H9 (cell line): ENCODE results near the gene SPX. TPM values are rescaled to one million over a fixed set of nuclear protein-coding genes. Genes with fewer than 3 reads are reported as not detected.

Source experiments
- DNase-seq: peaks from one replicate; pipeline ENCODE4 v3.0.0-alpha.2; 2017
- H2AFZ ChIP-seq: one replicate; pipeline ENCODE4 v1.6.1; 2013; ENCODE audit warnings: mild to moderate bottlenecking, low read length, control low read depth, moderate library complexity
- H2AK5ac ChIP-seq: 2 replicates; pipeline ENCODE4 v1.6.1; 2013; ENCODE audit warnings: low read length, control low read depth, mixed read lengths; ENCODE audit not compliant: insufficient read length
- H2BK120ac ChIP-seq: one replicate; pipeline ENCODE4 v1.6.1; 2013; ENCODE audit warnings: low read depth, mild to moderate bottlenecking, low read length, control low read depth, inconsistent platforms; ENCODE audit not compliant: poor library complexity, severe bottlenecking
- H2BK12ac ChIP-seq: 2 replicates; pipeline ENCODE4 v1.6.1; 2013; ENCODE audit warnings: low read length, control low read depth, mixed read lengths, low read depth; ENCODE audit not compliant: insufficient read length
- H2BK15ac ChIP-seq: 2 replicates; pipeline ENCODE4 v1.6.1; 2013; ENCODE audit warnings: low read depth, low read length, control low read depth
- H2BK20ac ChIP-seq: one replicate; pipeline ENCODE4 v1.6.1; 2013; ENCODE audit warnings: low read depth, mild to moderate bottlenecking, low read length, control low read depth, inconsistent platforms; ENCODE audit not compliant: poor library complexity, severe bottlenecking
- H2BK5ac ChIP-seq: 2 replicates; pipeline ENCODE4 v1.6.1; 2013; ENCODE audit warnings: low read length, control low read depth, mixed read lengths; ENCODE audit not compliant: insufficient read length
- H3K14ac ChIP-seq: 2 replicates; pipeline ENCODE4 v1.6.1; 2013; ENCODE audit warnings: low read length, control low read depth; ENCODE audit not compliant: insufficient read depth
- H3K18ac ChIP-seq: 2 replicates; pipeline ENCODE4 v1.6.1; 2013; ENCODE audit warnings: low read depth, mild to moderate bottlenecking, mixed read lengths, low read length, control low read depth; ENCODE audit not compliant: insufficient read length
- H3K23ac ChIP-seq: 2 replicates; pipeline ENCODE4 v1.6.1; 2013; ENCODE audit warnings: low read length, control low read depth, mixed read lengths, low read depth; ENCODE audit not compliant: insufficient read length
- H3K23me2 ChIP-seq: 2 replicates; pipeline ENCODE4 v1.6.1; 2013; ENCODE audit warnings: low read depth, mild to moderate bottlenecking, mixed read lengths, low read length, control low read depth; ENCODE audit not compliant: insufficient read length, poor library complexity, severe bottlenecking
- H3K27ac ChIP-seq: 2 replicates; pipeline ENCODE4 v1.5.1; 2013; ENCODE audit warnings: low read length, control low read depth, mixed read lengths, low read depth; ENCODE audit not compliant: insufficient read length
- H3K27me3 ChIP-seq: 2 replicates; pipeline ENCODE4 v1.6.1; 2013; ENCODE audit warnings: low read length, control low read depth, inconsistent platforms; ENCODE audit not compliant: insufficient read depth
- H3K4ac ChIP-seq: 2 replicates; pipeline ENCODE4 v1.6.1; 2013; ENCODE audit warnings: low read depth, mild to moderate bottlenecking, control low read depth, inconsistent platforms, low read length, moderate library complexity
- H3K4me1 ChIP-seq: 2 replicates; pipeline ENCODE4 v1.6.1; 2013; ENCODE audit warnings: low read length, control low read depth, inconsistent platforms; ENCODE audit not compliant: insufficient read depth
- H3K4me2 ChIP-seq: 2 replicates; pipeline ENCODE4 v1.6.1; 2013; ENCODE audit warnings: low read length, control low read depth, mixed read lengths; ENCODE audit not compliant: insufficient read length, insufficient read depth
- H3K56ac ChIP-seq: 2 replicates; pipeline ENCODE4 v1.6.1; 2013; ENCODE audit warnings: low read depth, mild to moderate bottlenecking, mixed read lengths, low read length, control low read depth; ENCODE audit not compliant: insufficient read length
- H3K79me1 ChIP-seq: 2 replicates; pipeline ENCODE4 v1.6.1; 2013; ENCODE audit warnings: low read depth, mild to moderate bottlenecking, moderate library complexity, low read length, control low read depth, inconsistent platforms; ENCODE audit not compliant: insufficient read depth, poor library complexity, severe bottlenecking
- H3K79me2 ChIP-seq: 2 replicates; pipeline ENCODE4 v1.6.1; 2013; ENCODE audit warnings: low read length, control low read depth, inconsistent platforms; ENCODE audit not compliant: insufficient read depth
- H3K9ac ChIP-seq: 2 replicates; pipeline ENCODE4 v1.6.1; 2013; ENCODE audit warnings: low read length, control low read depth, mixed read lengths; ENCODE audit not compliant: insufficient read length; ENCODE audit errors: extremely low read depth
- H3K9me3 ChIP-seq: one replicate; pipeline ENCODE4 v1.6.1; 2013; ENCODE audit warnings: low read depth, low read length, inconsistent platforms; ENCODE audit not compliant: control insufficient read depth
- H3T11ph ChIP-seq: one replicate; pipeline ENCODE4 v1.6.1; 2013; ENCODE audit warnings: mild to moderate bottlenecking, low read length, control low read depth, inconsistent platforms
- H4K20me1 ChIP-seq: one replicate; pipeline ENCODE4 v1.6.1; 2013; ENCODE audit not compliant: control insufficient read depth, insufficient read length, insufficient read depth
- H4K5ac ChIP-seq: 2 replicates; pipeline ENCODE4 v1.6.1; 2013; ENCODE audit warnings: low read depth, mild to moderate bottlenecking, mixed read lengths, low read length, control low read depth; ENCODE audit not compliant: insufficient read length
- H4K8ac ChIP-seq: replicated peaks from 2 replicates; pipeline ENCODE4 v1.6.1; 2013; ENCODE audit warnings: low read length, control low read depth, mixed read lengths, low read depth; ENCODE audit not compliant: insufficient read length
- H4K91ac ChIP-seq: 2 replicates; pipeline ENCODE4 v1.6.1; 2013; ENCODE audit warnings: low read depth, mild to moderate bottlenecking, moderate library complexity, mixed read lengths, low read length, control low read depth; ENCODE audit not compliant: insufficient read length
- H3K27ac Mint-ChIP-seq, 3 experiments: 2 replicates in 2 of 3; 3 replicates in 1 of 3; pipeline ENCODE4 v1.8.0; 2020 to 2021; ENCODE audit warnings: mixed read lengths in 3 of 3, mild to moderate bottlenecking in 1 of 3, moderate library complexity in 1 of 3
- H3K27me3 Mint-ChIP-seq: 2 replicates; pipeline ENCODE4 v1.8.0; 2021; ENCODE audit warnings: low read depth, mild to moderate bottlenecking, moderate library complexity, mixed read lengths
- H3K36me3 Mint-ChIP-seq, 3 experiments: 2 replicates in 2 of 3; 3 replicates in 1 of 3; pipeline ENCODE4 v1.8.0; 2020 to 2021; ENCODE audit warnings: low read depth in 3 of 3, mixed read lengths in 3 of 3; ENCODE audit not compliant: insufficient read depth in 1 of 3
- H3K4me1 Mint-ChIP-seq, 2 experiments: 2 replicates each; pipeline ENCODE4 v1.8.0; 2020; ENCODE audit warnings: mixed read lengths in 2 of 2
- H3K4me3 Mint-ChIP-seq, 2 experiments: 2 replicates in 1 of 2; 3 replicates in 1 of 2; pipeline ENCODE4 v1.8.0; 2020 to 2021; ENCODE audit warnings: mild to moderate bottlenecking in 2 of 2, mixed read lengths in 2 of 2, moderate library complexity in 1 of 2
- H3K9me3 Mint-ChIP-seq, 2 experiments: 2 replicates in 1 of 2; 3 replicates in 1 of 2; pipeline ENCODE4 v1.8.0; 2020; ENCODE audit warnings: mild to moderate bottlenecking in 2 of 2, mixed read lengths in 2 of 2, moderate library complexity in 1 of 2
- CTCF ChIP-seq: fragments of 200-600 bp; sonication (generic); conservative IDR thresholded peaks from 3 replicates; pipeline ENCODE4 v1.8.0; 2021; ENCODE audit warnings: antibody characterized with exemption, mild to moderate bottlenecking
- total RNA-seq: library from RNA; stranded (reverse); gene quantifications from 2 replicates; pipeline ENCODE4 v1.2.1, GENCODE V29; 2021

SPX gene
- total RNA-seq, 1 experiment from 2014 or later, result 0.35 TPM

- Mint-ChIP-seq H3K36me3 (no peaks in the 10 kb centered on the region), H3K9me3 (no peaks in the 10 kb centered on the region; a peak in 3 of 5 replicates), H3K4me3 (no peak overlapping the region), H3K4me1 (no peaks in the 10 kb centered on the region), H3K27me3 (no peaks in the 10 kb centered on the region), H3K27ac (no peak overlapping the region)
- Histone ChIP-seq H3K9me3 (no peaks in the 10 kb centered on the region), H4K8ac (no peak overlapping the region), H2BK120ac (no peak overlapping the region), H3K4ac (no peak overlapping the region), H2BK12ac (no peak overlapping the region), H3K9ac (no peak overlapping the region), H3K79me2 (no peaks in the 10 kb centered on the region), H3K23me2 (no peaks in the 10 kb centered on the region), H3T11ph (no peak overlapping the region), H2BK15ac (no peak overlapping the region), H4K20me1 (no peaks in the 10 kb centered on the region), H4K5ac (no peak overlapping the region), H3K18ac (no peak overlapping the region), H3K4me1 (no peaks in the 10 kb centered on the region), H3K79me1 (no peaks in the 10 kb centered on the region), H3K27me3 (no peaks in the 10 kb centered on the region), H2AK5ac (no peak overlapping the region), H3K4me2 (no peak overlapping the region), H2BK20ac (no peak overlapping the region), H4K91ac (no peak overlapping the region), H2AFZ (no peak overlapping the region), H2BK5ac (no peak overlapping the region), H3K14ac (no peak overlapping the region), H3K23ac (no peak overlapping the region), H3K27ac (no peak overlapping the region), H3K56ac (no peak overlapping the region)
- no peak for TF ChIP-seq CTCF
- no peak for DNase-seq
Observed at GRCh38 chr12:21553329-21553675, 27.2 kb downstream of the SPX start.
